GM23248 (cell line): Measurements from ENCODE around the gene PCGF2. TPM values are rescaled to one million over a fixed set of nuclear protein-coding genes. Genes with fewer than 3 reads are reported as not detected.

ENCODE experiments used
- DNase-seq: peaks from one replicate; pipeline ENCODE4 v3.0.0-alpha.2; 2015
- H2AFZ ChIP-seq: fragments of 200-600 bp; sonication (generic); 2 replicates; pipeline ENCODE4 v1.6.1; 2016; ENCODE audit warnings: antibody characterized with exemption
- H3F3A ChIP-seq: fragments of 200-600 bp; sonication (generic); 2 replicates; pipeline ENCODE4 v1.6.1; 2016; ENCODE audit warnings: mild to moderate bottlenecking, antibody characterized with exemption, mixed run types; ENCODE audit not compliant: insufficient read depth
- H3K27ac ChIP-seq: fragments of 200-600 bp; sonication (generic); 2 replicates; pipeline ENCODE4 v1.5.1; 2016; ENCODE audit warnings: mild to moderate bottlenecking
- H3K27me3 ChIP-seq: fragments of 200-600 bp; sonication (generic); replicated peaks from 2 replicates; pipeline ENCODE4 v1.6.1; 2016; ENCODE audit warnings: mild to moderate bottlenecking; ENCODE audit not compliant: insufficient read depth
- H3K36me3 ChIP-seq: fragments of 200-600 bp; sonication (generic); 2 replicates; pipeline ENCODE4 v1.6.1; 2016; ENCODE audit warnings: low read depth, mild to moderate bottlenecking
- H3K4me1 ChIP-seq: fragments of 200-600 bp; sonication (generic); 2 replicates; pipeline ENCODE4 v1.6.1; 2016; ENCODE audit warnings: mild to moderate bottlenecking; ENCODE audit not compliant: insufficient read depth
- H3K4me2 ChIP-seq: fragments of 200-600 bp; sonication (generic); one replicate; pipeline ENCODE4 v1.6.1; 2016; ENCODE audit warnings: mild to moderate bottlenecking; ENCODE audit not compliant: unreplicated experiment
- H3K4me3 ChIP-seq: fragments of 200-600 bp; sonication (generic); 2 replicates; pipeline ENCODE4 v1.5.1; 2016; ENCODE audit warnings: mild to moderate bottlenecking
- H3K79me2 ChIP-seq: fragments of 200-600 bp; sonication (generic); 2 replicates; pipeline ENCODE4 v1.6.1; 2016; ENCODE audit warnings: mild to moderate bottlenecking; ENCODE audit not compliant: insufficient read depth
- H3K9ac ChIP-seq: fragments of 200-600 bp; sonication (generic); 2 replicates; pipeline ENCODE4 v1.6.1; 2016; ENCODE audit warnings: mild to moderate bottlenecking
- H3K9me2 ChIP-seq: fragments of 200-600 bp; sonication (generic); 2 replicates; pipeline ENCODE4 v1.6.1; 2016; ENCODE audit warnings: mixed run types, mild to moderate bottlenecking, moderate library complexity; ENCODE audit not compliant: insufficient read depth
- H3K9me3 ChIP-seq: fragments of 200-600 bp; sonication (generic); one replicate; pipeline ENCODE4 v1.6.1; 2017; ENCODE audit warnings: low read depth
- H4K20me1 ChIP-seq: fragments of 200-600 bp; sonication (generic); 2 replicates; pipeline ENCODE4 v1.6.0; 2016; ENCODE audit not compliant: insufficient read depth
- EZH2 ChIP-seq: fragments of 200-600 bp; sonication (generic); IDR thresholded peaks from 2 replicates; pipeline ENCODE4 v1.6.1; 2018; ENCODE audit warnings: antibody characterized with exemption, mild to moderate bottlenecking; ENCODE audit not compliant: insufficient read depth, poor library complexity, severe bottlenecking
- EZH2phosphoT487 ChIP-seq: fragments of 200-600 bp; sonication (generic); IDR thresholded peaks from 2 replicates; pipeline ENCODE4 v1.6.1; 2018; ENCODE audit warnings: antibody characterized with exemption, moderate library complexity, mild to moderate bottlenecking, low read depth; ENCODE audit not compliant: insufficient read depth
- WGBS, 2 experiments: methylation state at CpG; one replicate each; pipeline ENCODE4 v1.1.6; 2015 to 2017; ENCODE audit warnings: low lambda C conversion rate in 2 of 2, low coverage in 1 of 2; ENCODE audit errors: missing lambda C conversion rate in 2 of 2; 5-methylcytosine and 5-hydroxymethylcytosine counted together
- in situ Hi-C: fragments of 300-500 bp; cut with MboI; formaldehyde crosslinking; loops from 2 replicates; pipeline ENCODE4 v1.15.0; 2020
- polyA plus RNA-seq: library from polyadenylated mRNA; unstranded; fragments of >200 nt; fragmentation: Nextera tagmentation; extraction: Ambion mirVana; gene quantifications from 2 replicates; pipeline ENCODE4 v1.2.1, GENCODE V29; 2016
- total RNA-seq: library from RNA; depleted of rRNA; stranded (reverse); fragments of >200 nt; shearing (Covaris generic); gene quantifications from 2 replicates; pipeline ENCODE4 v1.2.3, GENCODE V29; 2014

The PCGF2 gene
- total and polyA plus RNA-seq, 2 experiments from 2014 or later, result 3.8 to 4.6 TPM

DNA sequence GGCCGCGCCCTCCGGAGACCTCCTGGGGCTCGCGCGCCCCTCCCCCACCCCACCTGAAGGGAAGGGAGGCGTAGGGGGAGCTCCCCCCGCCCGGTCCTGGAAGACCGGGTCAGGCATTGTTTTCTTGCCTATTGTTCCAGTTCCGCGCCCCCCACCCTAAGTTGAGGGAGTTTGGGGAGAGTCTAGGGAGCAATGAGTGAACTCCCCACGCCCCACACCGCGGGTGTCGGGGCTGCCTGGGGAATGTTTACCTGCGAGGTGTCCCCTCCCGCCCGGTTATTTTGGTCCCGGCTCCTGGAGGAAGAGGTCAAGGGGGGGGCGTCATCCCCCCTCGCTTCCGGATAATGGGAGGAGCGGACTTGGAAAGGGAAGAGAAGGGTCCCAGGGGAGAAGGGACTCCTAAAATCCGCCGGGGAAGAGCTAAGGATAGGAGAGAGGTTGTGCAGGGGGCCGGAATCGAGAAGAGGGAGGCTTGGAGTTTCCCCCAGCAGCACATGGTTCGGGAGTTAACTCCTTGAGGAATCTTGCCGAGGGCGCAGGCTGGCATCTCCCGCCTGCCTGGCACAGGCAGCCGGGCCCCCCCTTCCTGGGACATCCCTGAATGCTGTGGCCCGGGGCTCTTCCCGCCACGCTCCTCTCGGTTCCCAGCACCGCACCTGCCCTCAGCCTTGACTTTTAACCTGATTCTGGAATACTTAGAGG is 42.2 kb downstream of the PCGF2 start:
- DNase-seq, result peak; percentile 59

DNA sequence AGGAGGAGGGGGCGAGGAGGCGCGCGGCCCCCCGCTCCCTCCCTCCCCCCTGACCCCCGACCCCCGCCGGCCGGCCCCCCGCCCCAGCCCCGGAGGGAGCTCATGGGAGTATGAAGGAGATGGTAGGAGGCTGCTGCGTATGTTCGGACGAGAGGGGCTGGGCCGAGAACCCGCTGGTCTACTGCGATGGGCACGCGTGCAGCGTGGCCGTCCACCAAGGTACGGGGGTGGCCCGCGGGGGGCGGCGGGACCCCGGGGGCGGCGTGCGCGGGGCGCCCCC is 42.7 kb downstream of the PCGF2 start:
- Histone ChIP-seq H3K79me2 (peaks cover 8% of the 10 kb centered on the region; the same call in 1 of the 2 replicates), H3K27ac (no peak overlapping the region), H3K4me1 (peaks cover 15% of the 10 kb centered on the region; the same call in 1 of the 2 replicates), H3K36me3 (no peaks in the 10 kb centered on the region), H3K4me3 (peak overlapping the region; percentile 90), H3K27me3 (no peaks in the 10 kb centered on the region), H3K4me2 (peak overlapping the region; percentile 86), H3K9me3 (no peaks in the 10 kb centered on the region), H3K9me2 (no peaks in the 10 kb centered on the region), H4K20me1 (no peaks in the 10 kb centered on the region), H3F3A (peaks cover 8% of the 10 kb centered on the region; the same call in 1 of the 2 replicates), H3K9ac (peak overlapping the region; percentile 87), H2AFZ (peak overlapping the region; percentile 73)
- no peak for TF ChIP-seq EZH2
- no peak for TF ChIP-seq EZH2phosphoT487
- peak; percentile 52 for DNase-seq
- in situ Hi-C loops, result no loop called here
- WGBS, 2 experiments, result 2% methylated on average over 30 of the region's 32 CpGs; no CpG with 5 or more reads in 1 of the 2 experiments

More for the DNA sequence above, 42.2 kb downstream of the PCGF2 start:
- Histone ChIP-seq H2AFZ (peak overlapping the region; percentile 73), H3K36me3 (no peaks in the 10 kb centered on the region), H3K9me3 (no peaks in the 10 kb centered on the region), H3K9ac (peak overlapping the region; percentile 74), H3K9me2 (no peaks in the 10 kb centered on the region), H3F3A (peaks cover 8% of the 10 kb centered on the region; the same call in 1 of the 2 replicates), H3K4me2 (peak overlapping the region; percentile 86), H3K79me2 (peaks cover 8% of the 10 kb centered on the region; the same call in 1 of the 2 replicates), H3K4me1 (peaks cover 15% of the 10 kb centered on the region; the same call in 1 of the 2 replicates), H3K27ac (no peak overlapping the region), H3K27me3 (no peaks in the 10 kb centered on the region), H4K20me1 (no peaks in the 10 kb centered on the region), H3K4me3 (peak overlapping the region; percentile 90)
- in situ Hi-C loops, result no loop called here
- TF ChIP-seq EZH2, result no peak
- TF ChIP-seq EZH2phosphoT487, result no peak
- WGBS, 2 experiments, result 0 to 1% methylated on average over 26 to 37 of the region's 38 CpGs

- no peaks in the 10 kb centered on the region for H3K36me3 ChIP-seq
- H2AFZ ChIP-seq, result peak within 1 kb of the TSS; percentile 91
- peaks cover 8% of the 10 kb centered on the region; the same call in 1 of the 2 replicates for H3K79me2 ChIP-seq
- no peaks in the 10 kb centered on the region for H4K20me1 ChIP-seq
- peak within 1 kb of the TSS; percentile 87 for H3K9ac ChIP-seq
- peaks cover 8% of the 10 kb centered on the region; the same call in 1 of the 2 replicates for H3F3A ChIP-seq
- H3K4me3 ChIP-seq, result peak within 1 kb of the TSS; percentile 90
- 1 to 2% methylated on average over 42 to 80 of the region's 100 CpGs for WGBS, 2 experiments
- peak; percentile 91 for DNase-seq
- peak within 1 kb of the TSS; percentile 37 for H3K27ac ChIP-seq
- H3K9me2 ChIP-seq, result no peaks in the 10 kb centered on the region
- H3K9me3 ChIP-seq, result no peaks in the 10 kb centered on the region
- H3K27me3 ChIP-seq, result no peaks in the 10 kb centered on the region
- TF ChIP-seq EZH2 (no peak), EZH2phosphoT487 (no peak)
- in situ Hi-C loops, result no loop called here
- H3K4me1 ChIP-seq, result peaks cover 15% of the 10 kb centered on the region; the same call in 1 of the 2 replicates
- peak within 1 kb of the TSS; percentile 86 for H3K4me2 ChIP-seq
Measured at GRCh38 chr17:38704606-38705522, 43.3 kb downstream of the PCGF2 start, which contains the start of gene MLLT6. Gene MLLT6 (plus strand): TSS chr17:38705273. CDS start chr17:38705633, 360 bp downstream.
